ENCODE data around the gene PPP2R5C. TPM values are rescaled to one million over a fixed set of nuclear protein-coding genes. Genes with fewer than 3 reads are reported as not detected.
A peak's percentile ranks its signal among the peaks of the same experiment; 100 is the strongest.

The PPP2R5C gene
- total and polyA plus RNA-seq, 9 of the 15 experiments (the other 6 are each of a cell fraction or from before 2014, with no cell fraction given), result 284 to 617 (median 395) TPM

DNA sequence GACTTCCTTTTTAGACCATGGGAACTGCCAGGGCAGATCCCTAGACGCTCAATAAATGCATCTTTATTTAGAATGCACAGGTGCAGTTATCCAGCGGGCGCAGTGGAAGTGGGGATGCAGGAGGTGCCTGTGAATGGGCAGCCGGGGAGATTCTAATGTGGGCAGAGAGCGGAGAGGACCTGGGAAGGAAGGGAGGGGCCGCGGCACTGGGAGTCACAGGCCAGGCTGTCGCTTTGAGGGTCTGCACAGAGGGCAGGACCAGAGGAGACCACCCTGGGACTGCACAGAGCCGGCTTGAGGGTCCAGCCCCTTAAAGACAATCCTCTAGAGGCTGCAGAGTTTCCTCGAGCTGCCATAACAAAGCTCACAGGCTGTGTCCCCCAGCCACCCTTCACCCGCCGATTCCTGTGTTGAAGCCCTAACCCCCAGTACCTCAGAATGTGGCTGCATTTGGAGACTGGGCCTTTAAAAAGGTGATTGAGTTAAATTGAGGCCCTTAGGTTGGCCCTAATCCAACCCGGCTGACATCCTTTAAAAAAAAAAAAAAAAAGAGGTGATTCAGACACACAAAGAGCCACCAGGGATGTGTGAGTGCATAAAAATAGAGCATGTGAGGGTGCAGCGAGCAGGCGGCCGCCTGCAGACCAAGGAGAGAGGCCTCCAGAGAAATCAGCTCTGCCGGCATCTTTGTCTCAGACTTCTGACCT, 44.4 kb upstream of the PPP2R5C start:
- peaks cover 5% of the 10 kb centered on the region; the same call in 2 of the 3 replicates for H3K79me2 ChIP-seq (ENCODE audit: control insufficient read depth, insufficient read depth, low read length)
- WGBS (ENCODE audit: insufficient coverage, low coverage, missing lambda C conversion rate), result 85% methylated on average over 15 of the region's 17 CpGs
- H3K27ac ChIP-seq (ENCODE audit: extremely low read depth, low read depth, low read length), result peak overlapping the region; percentile 100; the same call in 2 of the 3 replicates
- H3K4me3 ChIP-seq, result no peak overlapping the region
- intact Hi-C loops (cut with micrococcal nuclease) (loop anchor here (2.0 kb wide), 1 partner anchor 92 kb away; no protein-coding TSS in a partner anchor), in situ Hi-C loops (cut with MboI) (loop anchor here (5.0 kb wide), 1 partner anchor 40 kb away; no protein-coding TSS in a partner anchor)
- FAIRE-seq (no peak), ATAC-seq (no peak), DNase-seq (ENCODE audit: extremely low read depth in 1 of 4, low spot score in 3 of 4) (peak in 2 of 4 experiments; percentile 1 to 43)
- ChIA-PET CTCF (ENCODE audit: low intra/inter-chr PET ratio) (no interaction called here), POLR2A (no interaction called here)
- H2AFZ ChIP-seq (ENCODE audit: low read depth, low read length), result peak overlapping the region; percentile 20
- no peaks in the 10 kb centered on the region for H3K36me3 ChIP-seq (ENCODE audit: control insufficient read depth, insufficient read depth, low read length)
- no TSS peak for BruUV-seq (replicated peaks)
- no peaks in the 10 kb centered on the region for H3K27me3 ChIP-seq (ENCODE audit: control insufficient read depth in 2 of 2, insufficient read depth in 2 of 2, low read length in 2 of 2)
- H3K9me1 ChIP-seq (ENCODE audit: control insufficient read depth, insufficient read depth, low read length), result no peaks in the 10 kb centered on the region
- H3K4me2 ChIP-seq (ENCODE audit: insufficient read depth, low read length), result no peak overlapping the region; the same call in 1 of the 2 replicates
- H3K9ac ChIP-seq (ENCODE audit: insufficient read depth in 1 of 2, low read depth in 2 of 2, low read length in 2 of 2), result peak overlapping the region; percentile 82 to 88
- H4K20me1 ChIP-seq (replicated peaks; ENCODE audit: control insufficient read depth, insufficient read depth, low read length), result no peaks in the 10 kb centered on the region
- peaks cover 30 to 38% of the 10 kb centered on the region in 2 experiments; a peak in 4 of 5 replicates for H3K4me1 ChIP-seq (replicated peaks in 1 of 2; ENCODE audit: control insufficient read depth in 2 of 2, insufficient read depth in 2 of 2, low read length in 2 of 2)
- peaks cover 7% of the 10 kb centered on the region for H3K9me3 ChIP-seq (replicated peaks; ENCODE audit: control insufficient read depth, insufficient read depth, low read depth, low read length)
- TF ChIP-seq, protein P1, sequence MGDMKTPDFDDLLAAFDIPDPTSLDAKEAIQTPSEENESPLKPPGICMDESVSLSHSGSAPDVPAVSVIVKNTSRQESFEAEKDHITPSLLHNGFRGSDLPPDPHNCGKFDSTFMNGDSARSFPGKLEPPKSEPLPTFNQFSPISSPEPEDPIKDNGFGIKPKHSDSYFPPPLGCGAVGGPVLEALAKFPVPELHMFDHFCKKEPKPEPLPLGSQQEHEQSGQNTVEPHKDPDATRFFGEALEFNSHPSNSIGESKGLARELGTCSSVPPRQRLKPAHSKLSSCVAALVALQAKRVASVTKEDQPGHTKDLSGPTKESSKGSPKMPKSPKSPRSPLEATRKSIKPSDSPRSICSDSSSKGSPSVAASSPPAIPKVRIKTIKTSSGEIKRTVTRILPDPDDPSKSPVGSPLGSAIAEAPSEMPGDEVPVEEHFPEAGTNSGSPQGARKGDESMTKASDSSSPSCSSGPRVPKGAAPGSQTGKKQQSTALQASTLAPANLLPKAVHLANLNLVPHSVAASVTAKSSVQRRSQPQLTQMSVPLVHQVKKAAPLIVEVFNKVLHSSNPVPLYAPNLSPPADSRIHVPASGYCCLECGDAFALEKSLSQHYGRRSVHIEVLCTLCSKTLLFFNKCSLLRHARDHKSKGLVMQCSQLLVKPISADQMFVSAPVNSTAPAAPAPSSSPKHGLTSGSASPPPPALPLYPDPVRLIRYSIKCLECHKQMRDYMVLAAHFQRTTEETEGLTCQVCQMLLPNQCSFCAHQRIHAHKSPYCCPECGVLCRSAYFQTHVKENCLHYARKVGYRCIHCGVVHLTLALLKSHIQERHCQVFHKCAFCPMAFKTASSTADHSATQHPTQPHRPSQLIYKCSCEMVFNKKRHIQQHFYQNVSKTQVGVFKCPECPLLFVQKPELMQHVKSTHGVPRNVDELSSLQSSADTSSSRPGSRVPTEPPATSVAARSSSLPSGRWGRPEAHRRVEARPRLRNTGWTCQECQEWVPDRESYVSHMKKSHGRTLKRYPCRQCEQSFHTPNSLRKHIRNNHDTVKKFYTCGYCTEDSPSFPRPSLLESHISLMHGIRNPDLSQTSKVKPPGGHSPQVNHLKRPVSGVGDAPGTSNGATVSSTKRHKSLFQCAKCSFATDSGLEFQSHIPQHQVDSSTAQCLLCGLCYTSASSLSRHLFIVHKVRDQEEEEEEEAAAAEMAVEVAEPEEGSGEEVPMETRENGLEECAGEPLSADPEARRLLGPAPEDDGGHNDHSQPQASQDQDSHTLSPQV (IDR thresholded peaks at IDR 0.05), result peak; percentile 37; the same call in 1 of the 2 replicates
- TF ChIP-seq RBBP5 (IDR thresholded peaks at IDR 0.05; ENCODE audit: borderline replicate concordance, insufficient read depth, low read length, poor library complexity, severe bottlenecking) (no peak), ZNF384 (IDR thresholded peaks at IDR 0.05; ENCODE audit: low read depth, low read length) (peak; percentile 73; the same call in 1 of the 2 replicates), NFIC (IDR thresholded peaks at IDR 0.05) (peak; percentile 52), EP400 (IDR thresholded peaks at IDR 0.05) (no peak), GABPA (tag; conservative IDR thresholded peaks at IDR 0.05; ENCODE audit: low read depth) (no peak)
- TF ChIP-seq, protein P2, sequence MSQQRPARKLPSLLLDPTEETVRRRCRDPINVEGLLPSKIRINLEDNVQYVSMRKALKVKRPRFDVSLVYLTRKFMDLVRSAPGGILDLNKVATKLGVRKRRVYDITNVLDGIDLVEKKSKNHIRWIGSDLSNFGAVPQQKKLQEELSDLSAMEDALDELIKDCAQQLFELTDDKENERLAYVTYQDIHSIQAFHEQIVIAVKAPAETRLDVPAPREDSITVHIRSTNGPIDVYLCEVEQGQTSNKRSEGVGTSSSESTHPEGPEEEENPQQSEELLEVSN (IDR thresholded peaks at IDR 0.05; ENCODE audit: borderline replicate concordance in 1 of 2, extremely low read depth in 1 of 2, insufficient read depth in 1 of 2, insufficient read length in 1 of 2, low read depth in 1 of 2, low read length in 1 of 2, poor library complexity in 1 of 2, severe bottlenecking in 1 of 2), result peak in 1 of 2 experiments; percentile 21
